Memory B cell (primary cell): ENCODE results near the gene SLC8A3.

Experiments
- ATAC-seq: fragments of 150-1000 bp; cut with Tn5 transposase; 2 replicates; pipeline ENCODE4 v1.10.0; 2021; ENCODE audit warnings: low read depth, mild to moderate bottlenecking, moderate library complexity
- DNase-seq, 2 donors: peaks; one replicate each; pipeline ENCODE4 v3.0.0; 2022; ENCODE audit warnings: low spot score in 2 of 2
- H3K27ac Mint-ChIP-seq: one replicate; pipeline ENCODE4 v1.8.0; 2022; ENCODE audit warnings: mild to moderate bottlenecking, moderate library complexity, mixed read lengths
- H3K27me3 Mint-ChIP-seq: one replicate; pipeline ENCODE4 v1.8.0; 2022; ENCODE audit warnings: mixed read lengths
- H3K36me3 Mint-ChIP-seq: one replicate; pipeline ENCODE4 v1.8.0; 2022; ENCODE audit warnings: mild to moderate bottlenecking, mixed read lengths
- H3K4me1 Mint-ChIP-seq: one replicate; pipeline ENCODE4 v1.8.0; 2022; ENCODE audit warnings: mixed read lengths
- H3K4me3 Mint-ChIP-seq: one replicate; pipeline ENCODE4 v1.8.0; 2022; ENCODE audit warnings: mild to moderate bottlenecking, moderate library complexity, mixed read lengths
- H3K9me3 Mint-ChIP-seq: one replicate; pipeline ENCODE4 v1.8.0; 2022; ENCODE audit warnings: mixed read lengths

SLC8A3 gene

DNA sequence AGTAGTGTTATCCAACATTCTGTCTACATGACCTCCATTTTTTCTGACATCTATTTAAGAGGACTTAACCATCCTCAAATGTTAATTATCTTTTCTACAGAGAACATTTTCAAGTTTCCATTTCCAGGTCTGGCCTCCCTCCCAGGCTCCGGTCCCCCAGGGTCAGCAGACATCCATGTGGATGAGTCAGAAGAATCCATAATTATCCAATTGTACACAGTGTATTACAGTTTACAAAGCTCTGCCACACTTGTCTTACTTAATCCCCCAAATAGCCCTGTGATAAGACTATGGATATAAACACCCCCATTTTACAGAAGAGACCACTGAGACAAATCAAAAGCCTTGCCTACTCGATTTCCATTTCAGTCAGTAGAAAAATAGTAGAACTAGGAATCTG, 65.0 kb downstream of the SLC8A3 start:
- no peak for DNase-seq
- Mint-ChIP-seq H3K27ac (no peak overlapping the region), H3K36me3 (no peaks in the 10 kb centered on the region)

DNA sequence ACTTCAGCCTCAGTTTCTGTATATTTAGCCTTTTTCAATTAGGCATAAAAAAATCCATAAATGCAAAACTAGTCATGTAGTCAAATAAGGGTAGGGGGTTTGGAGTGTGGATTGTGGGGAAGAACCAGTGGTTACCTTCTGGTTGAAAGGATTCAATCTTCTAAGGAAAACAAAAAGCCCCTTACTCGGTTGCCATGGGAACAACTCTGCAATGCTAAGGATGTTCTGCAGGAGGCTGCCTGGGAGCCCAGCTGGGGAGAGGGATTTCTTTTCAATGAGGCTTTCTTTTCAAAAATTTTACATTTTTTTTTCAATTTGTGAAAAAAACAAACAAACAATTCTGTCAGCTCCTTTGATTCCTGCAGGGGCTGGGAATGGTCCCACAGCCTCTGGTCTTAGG, 67.2 kb downstream of the SLC8A3 start:
- Mint-ChIP-seq H3K4me3 (no peak overlapping the region), H3K4me1 (peaks cover 8% of the 10 kb centered on the region), H3K27ac (no peak overlapping the region), H3K9me3 (no peaks in the 10 kb centered on the region), H3K36me3 (no peaks in the 10 kb centered on the region), H3K27me3 (peaks cover 11% of the 10 kb centered on the region)
- ATAC-seq, result no peak
- no peak for DNase-seq

More for the DNA sequence above, 65.0 kb downstream of the SLC8A3 start:
- Mint-ChIP-seq H3K4me1 (no peaks in the 10 kb centered on the region), H3K4me3 (no peak overlapping the region), H3K27me3 (peaks cover 13% of the 10 kb centered on the region), H3K9me3 (peaks cover 1% of the 10 kb centered on the region)
- no peak for ATAC-seq

DNA sequence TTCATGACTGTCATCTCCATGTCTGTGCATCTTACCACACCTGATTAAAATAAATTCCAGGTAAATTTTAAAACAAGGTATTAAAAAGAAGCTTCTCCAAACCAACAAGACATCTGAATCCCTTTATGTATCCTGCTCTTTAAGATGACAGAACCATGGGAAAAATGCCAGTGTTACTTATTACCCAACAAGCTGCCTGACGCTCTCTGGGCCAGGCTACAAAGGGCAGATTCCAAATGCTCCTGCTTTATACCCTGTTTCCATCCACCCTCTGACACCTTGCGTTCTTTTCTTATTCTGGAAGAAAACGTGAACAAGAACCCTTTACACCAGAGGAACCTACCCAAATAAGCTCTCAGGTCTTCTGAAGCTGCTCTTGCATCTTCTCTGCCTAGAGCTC, 70.7 kb downstream of the SLC8A3 start:
- ATAC-seq, result no peak
- no peak overlapping the region for H3K27ac Mint-ChIP-seq
- H3K4me3 Mint-ChIP-seq, result no peak overlapping the region
- no peaks in the 10 kb centered on the region for H3K36me3 Mint-ChIP-seq
- H3K27me3 Mint-ChIP-seq, result peaks cover 6% of the 10 kb centered on the region
- DNase-seq, result no peak
- no peaks in the 10 kb centered on the region for H3K9me3 Mint-ChIP-seq
- H3K4me1 Mint-ChIP-seq, result peaks cover 8% of the 10 kb centered on the region

DNA sequence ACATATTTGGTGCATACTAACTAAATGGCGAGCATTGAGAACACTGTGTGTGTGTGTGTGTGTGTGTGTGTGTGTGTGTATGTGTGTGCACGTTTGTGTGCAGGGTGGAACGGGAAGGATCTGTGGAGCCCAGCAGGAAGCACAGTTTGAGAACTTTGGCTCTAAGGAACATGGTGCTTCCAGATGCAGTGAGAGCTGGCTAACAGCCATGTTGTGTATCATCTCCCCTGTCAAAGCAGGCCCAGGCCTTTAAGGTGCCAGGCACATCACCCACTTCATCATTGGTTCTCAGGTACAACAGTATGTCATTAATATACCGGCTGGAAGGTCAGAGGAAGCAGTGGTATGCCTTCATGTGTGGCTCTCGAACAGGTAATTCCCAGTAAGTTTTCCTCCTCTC, 72.5 kb downstream of the SLC8A3 start:
- H3K4me1 Mint-ChIP-seq, result peaks cover 8% of the 10 kb centered on the region
- DNase-seq (no peak), ATAC-seq (no peak)
- H3K27me3 Mint-ChIP-seq, result peaks cover 12% of the 10 kb centered on the region
- no peaks in the 10 kb centered on the region for H3K36me3 Mint-ChIP-seq
- H3K9me3 Mint-ChIP-seq, result no peaks in the 10 kb centered on the region
- H3K4me3 Mint-ChIP-seq, result no peak overlapping the region
- no peak overlapping the region for H3K27ac Mint-ChIP-seq

DNA sequence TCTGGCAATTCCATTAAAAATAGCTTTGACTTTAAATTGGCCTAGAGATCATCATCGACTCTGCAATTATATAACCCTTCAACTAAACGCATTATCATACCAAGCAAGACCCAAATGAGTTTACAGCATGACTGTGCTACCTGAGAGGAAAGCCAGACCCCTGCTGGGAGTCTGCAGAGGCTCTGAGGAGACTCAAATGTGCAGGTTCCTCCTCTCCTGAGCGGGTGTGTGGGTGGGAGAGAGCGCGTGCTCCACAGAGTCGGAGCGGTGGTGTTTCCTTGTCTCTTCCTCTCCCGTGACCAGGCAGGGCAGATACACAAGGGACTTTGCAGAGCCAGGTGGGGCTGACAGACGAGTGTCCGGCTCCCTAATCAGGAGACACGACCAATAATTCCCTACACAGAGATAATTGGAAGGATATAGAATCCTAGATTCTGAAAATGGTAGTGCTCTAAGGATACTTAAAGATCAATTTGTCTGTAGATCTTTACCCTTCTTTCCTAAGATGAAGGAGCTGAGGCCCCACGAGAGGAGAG, 74.1 kb downstream of the SLC8A3 start:
- peaks cover 12% of the 10 kb centered on the region for H3K27me3 Mint-ChIP-seq
- ATAC-seq (no peak), DNase-seq (no peak)
- H3K4me3 Mint-ChIP-seq, result no peak overlapping the region
- H3K36me3 Mint-ChIP-seq, result no peaks in the 10 kb centered on the region
- no peaks in the 10 kb centered on the region for H3K9me3 Mint-ChIP-seq
- H3K27ac Mint-ChIP-seq, result no peak overlapping the region
- peaks cover 8% of the 10 kb centered on the region for H3K4me1 Mint-ChIP-seq

DNA sequence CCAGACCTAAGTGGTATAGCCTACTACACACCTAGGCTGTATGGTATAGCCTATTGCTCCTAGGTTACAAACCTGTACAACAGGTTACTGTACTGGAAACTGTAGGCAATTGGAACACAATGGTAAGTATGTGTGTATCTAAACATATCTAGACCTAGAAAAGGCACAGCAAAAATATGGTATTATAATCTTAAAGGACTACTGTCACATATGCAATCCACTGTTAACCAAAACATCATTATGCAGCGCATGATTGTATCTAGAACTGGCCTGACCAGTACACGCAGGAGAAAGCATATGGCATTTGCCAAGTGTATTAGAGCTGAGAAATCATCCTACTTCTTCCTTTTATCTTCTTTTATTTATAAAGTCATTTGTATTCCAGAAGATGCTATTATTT, 75.5 kb downstream of the SLC8A3 start:
- Mint-ChIP-seq H3K27me3 (peaks cover 10% of the 10 kb centered on the region), H3K9me3 (no peaks in the 10 kb centered on the region), H3K4me3 (no peak overlapping the region), H3K27ac (no peak overlapping the region), H3K36me3 (no peaks in the 10 kb centered on the region), H3K4me1 (peaks cover 8% of the 10 kb centered on the region)
- ATAC-seq, result no peak
- no peak for DNase-seq

DNA sequence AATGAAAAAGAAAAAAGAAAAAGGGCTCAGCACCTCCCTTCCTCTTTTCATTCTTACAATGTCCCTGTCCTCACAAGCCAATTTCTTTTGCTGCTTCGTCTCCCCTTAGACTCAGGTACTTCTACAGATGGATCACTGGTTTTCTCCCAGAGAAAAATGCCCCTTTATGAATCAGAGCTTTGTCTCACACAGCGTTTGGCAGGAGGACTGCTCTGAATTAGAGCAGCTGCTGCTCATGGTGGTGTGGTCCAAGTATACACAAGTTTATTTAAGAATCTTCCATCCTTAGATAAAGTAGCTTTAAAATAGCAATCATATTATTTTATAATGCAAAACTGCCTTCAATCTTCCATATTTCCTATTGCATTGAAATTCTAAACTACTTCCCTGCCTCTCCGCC, 80.3 kb downstream of the SLC8A3 start:
- no peaks in the 10 kb centered on the region for H3K36me3 Mint-ChIP-seq
- H3K9me3 Mint-ChIP-seq, result no peaks in the 10 kb centered on the region
- H3K27me3 Mint-ChIP-seq, result peaks cover 8% of the 10 kb centered on the region
- H3K4me3 Mint-ChIP-seq, result no peak overlapping the region
- DNase-seq, result no peak
- no peaks in the 10 kb centered on the region for H3K4me1 Mint-ChIP-seq
- no peak overlapping the region for H3K27ac Mint-ChIP-seq
- ATAC-seq, result no peak

DNA sequence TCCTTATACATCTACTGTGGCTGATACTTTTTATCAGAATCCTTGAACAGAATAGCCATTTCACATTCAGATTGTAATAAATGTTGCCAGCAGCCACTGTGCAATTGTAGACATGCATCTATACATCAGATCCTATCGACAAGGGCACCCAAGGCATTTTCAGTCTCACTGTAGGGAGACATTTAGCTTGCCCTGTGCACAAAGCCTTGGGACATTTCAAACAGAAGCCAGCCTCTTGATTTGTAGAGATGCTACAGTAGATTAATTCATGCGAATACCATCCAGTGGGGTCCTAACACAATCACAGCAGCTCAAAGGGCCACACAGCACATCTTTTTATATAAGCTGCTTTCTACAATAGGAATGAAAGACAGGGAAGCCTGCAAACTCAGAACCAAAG, 81.4 kb downstream of the SLC8A3 start:
- H3K36me3 Mint-ChIP-seq, result no peaks in the 10 kb centered on the region
- no peaks in the 10 kb centered on the region for H3K9me3 Mint-ChIP-seq
- DNase-seq (no peak), ATAC-seq (no peak)
- H3K27ac Mint-ChIP-seq, result no peak overlapping the region
- H3K27me3 Mint-ChIP-seq, result peaks cover 10% of the 10 kb centered on the region
- H3K4me1 Mint-ChIP-seq, result no peaks in the 10 kb centered on the region
- no peak overlapping the region for H3K4me3 Mint-ChIP-seq

DNA sequence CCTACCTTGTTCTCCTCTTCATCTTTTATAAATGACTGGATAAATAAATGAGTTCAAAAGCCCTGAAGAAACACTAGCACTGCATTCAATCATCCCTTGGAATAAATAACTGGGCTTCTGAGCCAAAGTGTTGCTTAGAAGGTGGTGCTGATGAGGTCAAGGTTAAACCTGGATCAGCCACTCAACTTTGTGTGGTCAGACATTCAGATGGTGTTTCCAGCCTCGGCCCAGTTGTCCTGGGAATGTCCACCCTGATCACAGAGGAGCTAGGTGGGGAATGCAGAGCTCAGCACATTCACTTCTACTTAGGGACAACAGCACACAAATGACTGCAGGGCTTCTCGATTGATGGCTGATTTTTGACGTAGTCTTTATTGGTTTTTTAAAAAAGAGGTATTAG, 88.7 kb downstream of the SLC8A3 start:
- Mint-ChIP-seq H3K9me3 (no peaks in the 10 kb centered on the region), H3K4me3 (no peak overlapping the region), H3K36me3 (no peaks in the 10 kb centered on the region), H3K4me1 (no peaks in the 10 kb centered on the region), H3K27ac (no peak overlapping the region), H3K27me3 (peaks cover 17% of the 10 kb centered on the region)
- ATAC-seq, result no peak
- DNase-seq, result no peak

DNA sequence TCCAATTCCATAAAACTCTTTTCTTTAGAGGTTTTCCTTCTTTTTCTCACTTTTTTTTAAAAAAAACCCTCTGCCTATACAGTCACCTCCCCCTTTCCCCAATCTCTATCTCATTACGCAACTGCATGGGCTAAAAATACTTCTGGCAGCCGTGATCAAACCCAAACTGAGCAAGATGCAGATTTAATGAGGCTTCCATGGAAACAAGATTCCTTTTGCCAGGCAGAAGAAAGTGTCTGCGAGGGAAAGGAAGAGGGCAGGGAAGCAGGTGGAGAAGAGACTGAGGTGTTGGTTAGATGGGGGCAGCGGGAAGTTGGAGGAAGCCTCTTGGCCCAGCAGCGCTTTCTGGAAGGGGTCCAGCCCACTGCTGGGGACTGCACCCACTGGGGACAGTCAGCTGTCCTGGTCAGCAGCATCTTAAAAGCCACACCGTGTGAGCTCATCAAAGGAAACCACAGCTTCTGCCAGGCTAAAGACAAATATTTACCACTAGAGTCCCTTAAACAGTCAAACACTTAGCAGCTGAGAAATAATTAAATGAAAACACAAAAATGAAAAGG, 90.4 kb downstream of the SLC8A3 start:
- DNase-seq, result no peak
- Mint-ChIP-seq H3K27me3 (peaks cover 17% of the 10 kb centered on the region), H3K4me1 (no peaks in the 10 kb centered on the region), H3K9me3 (no peaks in the 10 kb centered on the region), H3K36me3 (no peaks in the 10 kb centered on the region), H3K27ac (no peak overlapping the region), H3K4me3 (no peak overlapping the region)
- no peak for ATAC-seq

DNA sequence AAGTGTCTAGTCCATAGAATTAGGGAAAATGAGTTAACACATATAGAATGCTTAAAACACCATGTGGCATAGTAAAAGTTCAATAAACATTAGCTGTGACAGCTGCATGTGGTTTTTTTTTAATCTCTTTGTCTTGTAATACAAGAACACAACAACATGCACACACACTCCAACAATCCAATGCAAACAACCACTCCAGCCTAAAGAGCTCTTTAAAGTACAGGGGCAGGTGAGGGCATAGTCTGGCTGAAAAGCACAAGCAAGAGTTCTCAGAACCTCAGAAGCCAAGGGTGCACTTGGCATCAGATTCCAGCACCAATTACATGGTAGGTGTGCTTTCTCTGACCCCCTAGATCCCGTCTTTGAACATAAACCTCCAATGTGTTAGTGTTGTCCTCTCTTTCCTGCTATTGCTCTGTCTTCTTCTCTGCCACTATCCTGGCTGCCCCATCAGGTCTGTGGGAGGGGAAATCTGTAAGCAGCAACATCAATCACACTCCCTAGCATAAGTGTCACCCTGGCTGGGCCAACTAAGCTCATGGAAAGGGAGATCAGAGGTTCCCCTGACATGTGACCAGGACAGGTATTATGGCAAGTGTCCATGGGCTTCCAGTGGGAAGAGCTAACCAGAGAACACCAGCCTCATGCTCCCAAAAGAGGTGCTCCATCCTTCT, 91.0 kb downstream of the SLC8A3 start:
- ATAC-seq, result no peak
- DNase-seq, result no peak
- H3K27me3 Mint-ChIP-seq, result peaks cover 16% of the 10 kb centered on the region
- H3K27ac Mint-ChIP-seq, result no peak overlapping the region
- H3K4me1 Mint-ChIP-seq, result no peaks in the 10 kb centered on the region
- H3K9me3 Mint-ChIP-seq, result no peaks in the 10 kb centered on the region
- H3K36me3 Mint-ChIP-seq, result no peaks in the 10 kb centered on the region
- no peak overlapping the region for H3K4me3 Mint-ChIP-seq

DNA sequence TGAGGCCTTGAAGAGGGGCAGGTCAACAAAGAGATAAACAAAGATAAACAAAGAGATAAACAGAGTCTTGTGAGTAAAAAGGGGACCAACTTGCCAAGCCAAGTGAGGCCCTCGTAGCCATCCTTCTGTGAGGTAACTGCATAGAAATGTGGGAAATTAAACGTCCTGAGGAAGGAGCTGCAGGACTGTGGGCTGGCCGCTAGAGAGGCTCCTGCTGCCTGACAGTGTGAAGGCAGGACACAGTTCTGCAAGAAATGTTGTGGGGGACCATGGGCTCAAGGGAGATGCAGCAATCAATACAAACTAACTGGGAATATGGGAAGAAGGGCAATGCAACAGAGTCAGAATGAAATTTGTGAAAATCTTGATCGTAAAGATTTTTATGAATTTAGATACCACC, 91.9 kb downstream of the SLC8A3 start:
- Mint-ChIP-seq H3K4me1 (no peaks in the 10 kb centered on the region), H3K27ac (no peak overlapping the region), H3K36me3 (no peaks in the 10 kb centered on the region), H3K27me3 (peaks cover 20% of the 10 kb centered on the region), H3K9me3 (no peaks in the 10 kb centered on the region), H3K4me3 (no peak overlapping the region)
- ATAC-seq (no peak), DNase-seq (no peak)

DNA sequence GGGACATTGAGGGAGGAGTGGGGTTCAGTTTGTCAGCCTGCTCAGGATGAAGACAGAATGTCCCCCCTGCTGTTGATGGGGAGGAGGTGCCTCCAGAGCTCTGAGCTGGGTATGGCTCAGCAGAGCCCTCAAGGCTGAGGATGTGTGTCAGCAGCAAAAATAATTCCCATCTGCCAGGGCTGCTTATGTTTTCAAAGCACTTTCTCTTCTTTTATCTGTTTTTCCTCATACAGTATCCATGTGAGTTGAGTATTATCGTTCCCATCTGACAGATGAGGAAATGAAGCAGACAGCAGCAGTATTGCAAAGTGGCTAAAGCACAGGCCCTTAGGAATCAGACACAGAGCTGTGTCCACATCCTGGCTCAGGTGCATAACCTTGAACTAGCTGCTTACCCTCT, 94.1 kb downstream of the SLC8A3 start:
- H3K27ac Mint-ChIP-seq, result no peak overlapping the region
- peaks cover 17% of the 10 kb centered on the region for H3K27me3 Mint-ChIP-seq
- H3K36me3 Mint-ChIP-seq, result no peaks in the 10 kb centered on the region
- H3K4me1 Mint-ChIP-seq, result no peaks in the 10 kb centered on the region
- ATAC-seq (no peak), DNase-seq (no peak)
- H3K4me3 Mint-ChIP-seq, result no peak overlapping the region
- H3K9me3 Mint-ChIP-seq, result no peaks in the 10 kb centered on the region

DNA sequence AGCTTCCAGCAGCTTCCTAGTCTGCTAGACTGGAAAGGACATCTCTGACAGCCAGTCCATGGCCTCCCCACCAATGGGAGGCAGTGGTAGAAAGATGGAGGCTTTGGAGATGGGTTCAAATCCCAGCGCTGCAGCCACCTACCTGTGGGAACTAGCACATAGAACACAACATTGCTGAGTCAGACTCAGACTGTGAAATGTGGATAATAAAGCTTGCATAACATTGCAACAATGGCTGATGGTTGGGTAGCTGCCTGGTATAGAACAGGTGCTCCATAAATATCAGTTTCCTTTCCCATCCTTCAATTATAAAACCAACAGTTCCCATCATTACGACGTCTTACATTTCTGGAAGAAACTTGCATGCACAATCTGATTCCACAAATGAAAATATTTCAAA, 94.6 kb downstream of the SLC8A3 start:
- H3K36me3 Mint-ChIP-seq, result no peaks in the 10 kb centered on the region
- no peak for DNase-seq
- H3K27ac Mint-ChIP-seq, result no peak overlapping the region
- peaks cover 17% of the 10 kb centered on the region for H3K27me3 Mint-ChIP-seq
- no peaks in the 10 kb centered on the region for H3K4me1 Mint-ChIP-seq
- H3K9me3 Mint-ChIP-seq, result no peaks in the 10 kb centered on the region
- no peak for ATAC-seq
- H3K4me3 Mint-ChIP-seq, result no peak overlapping the region

DNA sequence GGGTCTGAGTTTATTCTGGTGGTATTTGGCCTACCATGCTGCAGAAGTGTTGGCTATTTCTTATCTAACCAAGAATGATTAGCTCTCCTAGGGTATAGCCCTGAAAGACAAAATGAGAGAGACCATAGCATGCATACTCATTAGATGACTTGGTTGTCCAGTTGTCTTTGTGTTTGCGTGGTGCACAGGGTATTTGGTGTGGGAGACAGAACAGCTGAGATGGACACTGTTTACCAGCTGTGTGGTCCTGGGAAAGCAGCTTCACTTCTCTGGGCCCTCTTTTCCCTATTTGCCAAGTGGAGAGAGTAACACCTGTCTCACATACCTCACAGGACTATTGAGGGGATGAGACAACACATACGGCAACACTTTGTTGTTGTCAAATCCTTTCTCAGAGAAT, 95.6 kb downstream of the SLC8A3 start:
- Mint-ChIP-seq H3K27ac (no peak overlapping the region), H3K36me3 (no peaks in the 10 kb centered on the region), H3K27me3 (peaks cover 15% of the 10 kb centered on the region), H3K4me3 (no peak overlapping the region), H3K4me1 (no peaks in the 10 kb centered on the region), H3K9me3 (no peaks in the 10 kb centered on the region)
- DNase-seq (no peak), ATAC-seq (no peak)
